GM19351 (cell line): ENCODE measurements around the gene ZNF574.

Experiments
- ATAC-seq: cut with Tn5 transposase; IDR thresholded peaks from one replicate; pipeline ENCODE4 v1.9.1; 2021; ENCODE audit warnings: mild to moderate bottlenecking, moderate library complexity; ENCODE audit not compliant: unreplicated experiment

Gene ZNF574

DNA sequence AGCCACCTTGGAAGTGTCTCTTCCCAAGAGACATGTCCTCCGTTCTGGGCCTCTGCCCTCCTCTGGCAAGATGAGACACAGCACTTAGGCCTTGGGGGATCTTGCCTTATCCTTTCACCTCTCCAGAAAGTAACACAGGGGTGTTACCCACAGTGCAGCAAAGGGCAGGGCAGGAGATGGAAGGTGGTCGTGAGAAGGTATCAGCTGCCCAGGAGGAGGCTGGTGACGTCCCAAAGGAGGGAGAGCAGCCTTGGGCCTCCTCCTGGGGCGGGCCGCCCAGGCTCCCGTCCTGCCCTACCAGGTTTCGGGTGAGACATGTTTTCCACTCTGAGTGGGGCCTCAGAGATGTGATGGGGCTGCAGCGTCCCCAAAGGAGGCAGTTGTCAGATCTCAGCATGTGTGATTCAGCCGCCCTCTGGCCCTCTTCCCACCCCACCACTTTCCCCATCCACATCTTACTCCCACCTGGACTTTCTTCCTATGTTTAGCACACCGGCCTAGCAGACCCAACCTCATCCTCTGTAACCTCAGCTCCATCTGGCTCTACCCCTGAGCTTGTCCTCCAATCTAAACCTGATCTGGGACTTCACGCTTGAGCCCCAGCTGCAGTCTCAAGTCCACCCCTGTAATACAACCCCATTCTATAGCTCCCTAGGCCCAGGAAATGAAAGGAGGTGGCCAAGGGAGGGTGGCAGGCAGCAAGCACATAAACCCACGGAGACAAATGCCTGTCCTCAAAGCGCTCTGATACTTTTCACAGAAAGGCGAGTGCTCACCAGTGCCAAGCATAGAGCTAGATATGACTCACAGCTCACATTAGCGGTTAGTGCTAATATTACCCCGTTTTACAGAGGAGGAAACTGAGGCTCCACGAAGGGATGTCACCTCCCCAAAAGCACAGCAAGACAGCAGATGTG, 47.0 kb downstream of the ZNF574 start:
- no peak for ATAC-seq

DNA sequence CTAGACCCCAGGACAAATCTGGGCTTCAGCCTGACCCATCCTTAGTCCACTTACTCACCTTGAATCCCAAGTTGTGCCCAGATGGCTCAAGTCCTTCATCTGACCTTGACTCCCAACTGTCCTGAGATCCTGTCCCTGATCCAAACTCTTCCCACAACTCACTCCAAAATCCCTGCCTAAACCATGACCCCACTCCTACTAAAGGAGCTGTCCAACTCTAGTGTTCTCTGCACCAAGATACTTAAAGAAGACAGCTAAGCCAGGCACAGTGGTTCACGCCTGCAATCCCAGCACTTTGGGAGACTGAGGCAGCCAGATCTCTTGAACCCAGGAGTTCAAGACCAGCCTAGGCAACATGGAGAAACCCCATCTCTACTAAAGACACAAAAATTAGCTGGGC, 47.8 kb downstream of the ZNF574 start:
- no peak for ATAC-seq

- no peak for ATAC-seq
Observed at GRCh38 chr19:42124386-42124901, 48.5 kb downstream of the ZNF574 start.

DNA sequence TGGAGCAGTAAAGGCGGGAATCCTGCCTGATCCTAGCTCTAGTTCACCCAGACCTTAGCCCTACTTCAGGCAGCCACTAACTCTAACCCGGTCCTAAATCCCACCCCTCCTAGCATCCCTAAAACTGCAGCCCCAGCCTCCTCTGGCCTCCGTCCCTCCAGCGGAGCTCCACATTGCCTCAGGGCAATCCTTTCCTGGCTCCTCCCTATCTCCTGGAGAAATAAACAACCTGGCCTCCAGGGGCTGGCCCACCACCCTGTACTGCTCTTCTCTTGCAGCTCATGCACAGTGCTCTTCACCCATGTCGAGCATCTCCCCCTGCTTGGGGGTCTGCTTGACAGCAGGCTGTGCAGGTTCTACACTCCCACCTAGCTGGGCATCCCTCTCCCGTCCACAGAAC, 49.6 kb downstream of the ZNF574 start:
- no peak for ATAC-seq

GRCh38 chr19:42126574-42126973, 50.6 kb downstream of the ZNF574 start:
- ATAC-seq: no peak

- ATAC-seq: peak; percentile 57
Observed at GRCh38 chr19:42129399-42130253, 53.7 kb downstream of the ZNF574 start.

GRCh38 chr19:42130254-42130573, 54.2 kb downstream of the ZNF574 start:
- no peak for ATAC-seq
